ENCODE measurements around the gene DPP4. TPM values are rescaled to one million over a fixed set of nuclear protein-coding genes. Genes with fewer than 3 reads are reported as not detected.

DPP4 gene
- total RNA-seq, 1 donor from 2014 or later, result 0.59 TPM

GRCh38 chr2:162069267-162069903 lies 4.6 kb downstream of the DPP4 start:
- no peak for DNase-seq (ENCODE audit: low spot score)
- TF ChIP-seq, protein P1, sequence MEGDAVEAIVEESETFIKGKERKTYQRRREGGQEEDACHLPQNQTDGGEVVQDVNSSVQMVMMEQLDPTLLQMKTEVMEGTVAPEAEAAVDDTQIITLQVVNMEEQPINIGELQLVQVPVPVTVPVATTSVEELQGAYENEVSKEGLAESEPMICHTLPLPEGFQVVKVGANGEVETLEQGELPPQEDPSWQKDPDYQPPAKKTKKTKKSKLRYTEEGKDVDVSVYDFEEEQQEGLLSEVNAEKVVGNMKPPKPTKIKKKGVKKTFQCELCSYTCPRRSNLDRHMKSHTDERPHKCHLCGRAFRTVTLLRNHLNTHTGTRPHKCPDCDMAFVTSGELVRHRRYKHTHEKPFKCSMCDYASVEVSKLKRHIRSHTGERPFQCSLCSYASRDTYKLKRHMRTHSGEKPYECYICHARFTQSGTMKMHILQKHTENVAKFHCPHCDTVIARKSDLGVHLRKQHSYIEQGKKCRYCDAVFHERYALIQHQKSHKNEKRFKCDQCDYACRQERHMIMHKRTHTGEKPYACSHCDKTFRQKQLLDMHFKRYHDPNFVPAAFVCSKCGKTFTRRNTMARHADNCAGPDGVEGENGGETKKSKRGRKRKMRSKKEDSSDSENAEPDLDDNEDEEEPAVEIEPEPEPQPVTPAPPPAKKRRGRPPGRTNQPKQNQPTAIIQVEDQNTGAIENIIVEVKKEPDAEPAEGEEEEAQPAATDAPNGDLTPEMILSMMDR (IDR thresholded peaks at IDR 0.05; ENCODE audit: unreplicated experiment), result no peak
- no peak overlapping the region for H3K27ac Mint-ChIP-seq (ENCODE audit: unreplicated experiment)
- peaks cover 3% of the 10 kb centered on the region for H3K27me3 Mint-ChIP-seq (ENCODE audit: unreplicated experiment)
- no peak overlapping the region for H3K4me3 Mint-ChIP-seq (ENCODE audit: unreplicated experiment)
- peaks cover 12% of the 10 kb centered on the region for H3K4me1 Mint-ChIP-seq (ENCODE audit: unreplicated experiment)
- H3K9me3 Mint-ChIP-seq (ENCODE audit: unreplicated experiment), result no peaks in the 10 kb centered on the region
- no peaks in the 10 kb centered on the region for H3K36me3 Mint-ChIP-seq (ENCODE audit: low read depth, unreplicated experiment)

GRCh38 chr2:162067596-162067995 lies 6.4 kb downstream of the DPP4 start:
- H3K36me3 Mint-ChIP-seq (ENCODE audit: low read depth, unreplicated experiment), result no peaks in the 10 kb centered on the region
- no peaks in the 10 kb centered on the region for H3K9me3 Mint-ChIP-seq (ENCODE audit: unreplicated experiment)
- peaks cover 2% of the 10 kb centered on the region for H3K27me3 Mint-ChIP-seq (ENCODE audit: unreplicated experiment)
- no peak overlapping the region for H3K4me3 Mint-ChIP-seq (ENCODE audit: unreplicated experiment)
- TF ChIP-seq, protein P1 (IDR thresholded peaks at IDR 0.05; ENCODE audit: unreplicated experiment), result no peak
- DNase-seq (ENCODE audit: low spot score), result no peak
- H3K4me1 Mint-ChIP-seq (ENCODE audit: unreplicated experiment), result peaks cover 14% of the 10 kb centered on the region
- no peak overlapping the region for H3K27ac Mint-ChIP-seq (ENCODE audit: unreplicated experiment)

DNA sequence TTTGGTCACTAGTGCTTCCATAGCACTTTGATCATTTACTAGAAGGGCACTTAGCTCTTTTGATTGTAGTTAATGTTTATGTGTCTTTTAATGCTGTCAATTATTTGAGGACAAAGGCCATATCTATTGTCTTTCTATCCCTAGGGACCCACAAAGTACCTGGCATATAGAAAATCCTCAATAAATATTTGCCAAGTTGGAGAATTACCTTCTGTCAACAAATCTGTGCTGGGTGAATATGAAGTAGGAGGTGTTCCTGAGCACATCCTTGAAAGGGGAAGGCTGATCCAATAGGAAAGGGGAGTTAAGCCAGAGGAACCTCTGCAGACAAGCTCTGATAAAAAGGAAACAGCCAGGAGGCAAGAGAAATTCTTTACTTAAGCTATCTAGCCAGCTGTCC lies 8.2 kb downstream of the DPP4 start:
- Mint-ChIP-seq H3K9me3 (ENCODE audit: unreplicated experiment) (no peaks in the 10 kb centered on the region), H3K4me1 (ENCODE audit: unreplicated experiment) (peaks cover 11% of the 10 kb centered on the region), H3K27me3 (ENCODE audit: unreplicated experiment) (peaks cover 2% of the 10 kb centered on the region), H3K36me3 (ENCODE audit: low read depth, unreplicated experiment) (no peaks in the 10 kb centered on the region), H3K27ac (ENCODE audit: unreplicated experiment) (no peak overlapping the region), H3K4me3 (ENCODE audit: unreplicated experiment) (no peak overlapping the region)
- TF ChIP-seq, protein P1 (IDR thresholded peaks at IDR 0.05; ENCODE audit: unreplicated experiment), result no peak
- no peak for DNase-seq (ENCODE audit: low spot score)

DNA sequence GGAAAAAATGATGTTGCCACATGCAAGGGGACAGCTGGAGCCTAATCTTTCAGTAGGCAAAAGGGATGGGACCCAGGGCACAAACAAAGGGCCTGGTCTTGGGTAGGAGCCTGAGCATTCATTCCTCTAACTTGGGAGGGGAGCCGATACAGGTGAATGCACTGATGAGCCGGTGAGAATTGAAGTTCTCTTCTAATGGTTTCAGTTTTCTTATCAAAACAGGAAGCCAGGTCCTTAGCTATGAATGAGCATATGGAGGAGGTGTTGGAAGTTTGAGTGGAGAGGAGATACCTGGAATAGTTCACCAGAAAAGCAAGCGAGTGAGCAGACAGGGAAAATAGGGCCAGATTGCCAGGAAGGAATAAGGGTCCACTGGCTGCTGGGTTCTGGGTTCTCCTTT lies 10.1 kb downstream of the DPP4 start:
- TF ChIP-seq, protein P1 (IDR thresholded peaks at IDR 0.05; ENCODE audit: unreplicated experiment), result no peak
- Mint-ChIP-seq H3K4me1 (ENCODE audit: unreplicated experiment) (peaks cover 5% of the 10 kb centered on the region), H3K9me3 (ENCODE audit: unreplicated experiment) (no peaks in the 10 kb centered on the region), H3K27ac (ENCODE audit: unreplicated experiment) (no peak overlapping the region), H3K27me3 (ENCODE audit: unreplicated experiment) (peaks cover 2% of the 10 kb centered on the region), H3K36me3 (ENCODE audit: low read depth, unreplicated experiment) (no peaks in the 10 kb centered on the region), H3K4me3 (ENCODE audit: unreplicated experiment) (no peak overlapping the region)
- DNase-seq (ENCODE audit: low spot score), result no peak

- no peak overlapping the region for H3K4me3 Mint-ChIP-seq (ENCODE audit: unreplicated experiment)
- peaks cover 5% of the 10 kb centered on the region for H3K4me1 Mint-ChIP-seq (ENCODE audit: unreplicated experiment)
- peaks cover 2% of the 10 kb centered on the region for H3K27me3 Mint-ChIP-seq (ENCODE audit: unreplicated experiment)
- no peak for DNase-seq (ENCODE audit: low spot score)
- TF ChIP-seq, protein P1 (IDR thresholded peaks at IDR 0.05; ENCODE audit: unreplicated experiment), result no peak
- no peak overlapping the region for H3K27ac Mint-ChIP-seq (ENCODE audit: unreplicated experiment)
- H3K9me3 Mint-ChIP-seq (ENCODE audit: unreplicated experiment), result no peaks in the 10 kb centered on the region
- no peaks in the 10 kb centered on the region for H3K36me3 Mint-ChIP-seq (ENCODE audit: low read depth, unreplicated experiment)
Observed at GRCh38 chr2:162063281-162063680, 10.7 kb downstream of the DPP4 start.

Data from endothelial cell (in vitro differentiated cells).